ENCODE data around the gene INAFM2. TPM values are rescaled to one million over a fixed set of nuclear protein-coding genes. Genes with fewer than 3 reads are reported as not detected.

INAFM2 gene
- total and polyA plus RNA-seq, 2 experiments from 2014 or later, result 186 to 217 TPM

DNA sequence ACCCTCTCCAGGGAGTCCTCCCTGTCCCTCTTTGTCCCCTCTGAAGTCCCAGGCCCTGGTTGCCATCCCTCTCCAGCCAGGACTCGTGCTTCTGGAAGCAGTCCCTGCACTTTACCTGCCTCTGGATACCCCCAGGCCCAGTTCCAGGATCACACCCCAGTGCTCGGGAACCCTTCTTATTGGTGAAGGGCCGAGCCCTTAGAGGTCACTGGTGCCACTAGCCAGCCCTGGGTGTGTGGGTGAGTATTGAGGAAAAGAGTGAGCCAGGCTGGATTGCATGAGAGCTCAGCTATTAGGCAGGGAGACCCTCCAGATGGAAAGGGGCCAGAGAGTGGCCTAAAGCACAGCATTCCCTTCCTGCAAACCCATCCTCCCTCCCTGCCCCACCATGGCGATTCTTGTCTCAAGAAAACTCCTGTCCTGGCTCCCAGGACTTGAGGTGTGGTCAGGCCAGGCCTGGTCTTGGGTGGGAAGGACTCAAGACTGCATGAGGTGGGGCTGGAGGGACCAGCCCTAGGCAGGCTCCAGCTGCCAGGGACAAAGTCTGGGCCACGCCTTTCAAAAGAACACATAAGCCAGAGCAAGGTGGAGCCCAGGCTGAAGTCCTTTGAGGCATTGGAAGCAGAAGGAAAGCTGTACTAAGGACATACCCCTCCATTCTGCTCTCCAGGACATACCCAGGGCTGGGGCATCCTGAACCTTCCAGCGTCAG lies 22.5 kb downstream of the INAFM2 start:
- DNase-seq (ENCODE audit: low read depth in 1 of 2, low spot score in 1 of 2), result no peak
- Histone ChIP-seq H3K36me3 (no peaks in the 10 kb centered on the region), H3K9me3 (ENCODE audit: low read depth) (no peaks in the 10 kb centered on the region), H3K27me3 (no peaks in the 10 kb centered on the region), H3K4me1 (ENCODE audit: low read depth) (peaks cover 4% of the 10 kb centered on the region), H3K4me3 (no peak overlapping the region), H3K27ac (no peak overlapping the region)
- TF ChIP-seq, protein P1, sequence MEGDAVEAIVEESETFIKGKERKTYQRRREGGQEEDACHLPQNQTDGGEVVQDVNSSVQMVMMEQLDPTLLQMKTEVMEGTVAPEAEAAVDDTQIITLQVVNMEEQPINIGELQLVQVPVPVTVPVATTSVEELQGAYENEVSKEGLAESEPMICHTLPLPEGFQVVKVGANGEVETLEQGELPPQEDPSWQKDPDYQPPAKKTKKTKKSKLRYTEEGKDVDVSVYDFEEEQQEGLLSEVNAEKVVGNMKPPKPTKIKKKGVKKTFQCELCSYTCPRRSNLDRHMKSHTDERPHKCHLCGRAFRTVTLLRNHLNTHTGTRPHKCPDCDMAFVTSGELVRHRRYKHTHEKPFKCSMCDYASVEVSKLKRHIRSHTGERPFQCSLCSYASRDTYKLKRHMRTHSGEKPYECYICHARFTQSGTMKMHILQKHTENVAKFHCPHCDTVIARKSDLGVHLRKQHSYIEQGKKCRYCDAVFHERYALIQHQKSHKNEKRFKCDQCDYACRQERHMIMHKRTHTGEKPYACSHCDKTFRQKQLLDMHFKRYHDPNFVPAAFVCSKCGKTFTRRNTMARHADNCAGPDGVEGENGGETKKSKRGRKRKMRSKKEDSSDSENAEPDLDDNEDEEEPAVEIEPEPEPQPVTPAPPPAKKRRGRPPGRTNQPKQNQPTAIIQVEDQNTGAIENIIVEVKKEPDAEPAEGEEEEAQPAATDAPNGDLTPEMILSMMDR (IDR thresholded peaks at IDR 0.05; ENCODE audit: low read depth, low read length), result no peak

DNA sequence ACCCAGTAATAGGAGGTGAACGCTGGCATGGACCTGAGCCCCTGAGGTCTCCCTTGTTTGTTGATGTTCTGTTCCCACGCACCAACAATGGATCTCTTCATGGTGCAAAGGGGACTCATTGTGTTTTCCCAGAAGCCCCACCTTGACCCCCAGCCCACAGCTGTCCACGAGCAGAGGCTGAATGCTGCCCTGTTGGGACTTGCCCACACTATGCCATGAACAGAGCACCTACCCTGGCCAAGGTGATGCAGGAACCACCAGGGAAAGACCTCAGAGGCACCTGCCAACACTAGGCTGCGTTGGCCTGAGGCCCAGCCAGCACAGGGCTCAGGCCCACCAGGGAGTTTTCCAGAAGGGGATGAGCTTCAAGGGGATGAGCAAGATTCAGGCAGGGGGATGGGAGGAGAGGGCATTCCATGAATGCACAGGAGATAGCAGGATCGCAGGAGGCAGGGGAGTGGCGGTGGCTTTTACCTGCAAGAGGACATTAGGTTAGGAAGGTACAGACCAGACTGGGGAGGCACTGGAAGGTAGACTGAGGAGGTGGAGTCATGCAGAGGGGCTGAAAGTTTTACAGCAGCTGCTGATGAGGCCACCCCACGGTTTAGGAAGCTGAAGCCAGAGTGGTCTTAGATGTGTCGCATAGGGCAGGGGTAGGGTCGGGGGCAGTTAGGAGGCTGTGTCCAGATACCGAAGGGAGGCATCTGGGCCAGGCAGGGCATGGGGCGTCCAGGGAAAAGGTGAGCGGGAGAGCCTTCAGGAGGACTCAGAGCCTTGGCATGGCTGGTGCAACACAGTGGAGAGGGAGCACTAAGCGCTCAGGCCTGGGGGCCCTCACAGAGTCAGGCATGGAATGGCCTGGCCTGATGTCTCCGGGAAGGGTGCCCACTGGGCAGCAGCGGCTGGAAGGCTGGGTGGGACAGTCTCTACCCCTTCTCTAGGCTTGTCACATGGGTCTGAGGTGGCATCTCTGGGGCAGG lies 23.4 kb downstream of the INAFM2 start:
- no peaks in the 10 kb centered on the region for H3K4me1 ChIP-seq (ENCODE audit: low read depth)
- no peak overlapping the region for H3K27ac ChIP-seq
- no peaks in the 10 kb centered on the region for H3K36me3 ChIP-seq
- H3K4me3 ChIP-seq, result no peak overlapping the region
- no peak for DNase-seq (ENCODE audit: low read depth in 1 of 2, low spot score in 1 of 2)
- TF ChIP-seq, protein P1 (IDR thresholded peaks at IDR 0.05; ENCODE audit: low read depth, low read length), result no peak
- H3K27me3 ChIP-seq, result no peaks in the 10 kb centered on the region
- H3K9me3 ChIP-seq (ENCODE audit: low read depth), result no peaks in the 10 kb centered on the region

DNA sequence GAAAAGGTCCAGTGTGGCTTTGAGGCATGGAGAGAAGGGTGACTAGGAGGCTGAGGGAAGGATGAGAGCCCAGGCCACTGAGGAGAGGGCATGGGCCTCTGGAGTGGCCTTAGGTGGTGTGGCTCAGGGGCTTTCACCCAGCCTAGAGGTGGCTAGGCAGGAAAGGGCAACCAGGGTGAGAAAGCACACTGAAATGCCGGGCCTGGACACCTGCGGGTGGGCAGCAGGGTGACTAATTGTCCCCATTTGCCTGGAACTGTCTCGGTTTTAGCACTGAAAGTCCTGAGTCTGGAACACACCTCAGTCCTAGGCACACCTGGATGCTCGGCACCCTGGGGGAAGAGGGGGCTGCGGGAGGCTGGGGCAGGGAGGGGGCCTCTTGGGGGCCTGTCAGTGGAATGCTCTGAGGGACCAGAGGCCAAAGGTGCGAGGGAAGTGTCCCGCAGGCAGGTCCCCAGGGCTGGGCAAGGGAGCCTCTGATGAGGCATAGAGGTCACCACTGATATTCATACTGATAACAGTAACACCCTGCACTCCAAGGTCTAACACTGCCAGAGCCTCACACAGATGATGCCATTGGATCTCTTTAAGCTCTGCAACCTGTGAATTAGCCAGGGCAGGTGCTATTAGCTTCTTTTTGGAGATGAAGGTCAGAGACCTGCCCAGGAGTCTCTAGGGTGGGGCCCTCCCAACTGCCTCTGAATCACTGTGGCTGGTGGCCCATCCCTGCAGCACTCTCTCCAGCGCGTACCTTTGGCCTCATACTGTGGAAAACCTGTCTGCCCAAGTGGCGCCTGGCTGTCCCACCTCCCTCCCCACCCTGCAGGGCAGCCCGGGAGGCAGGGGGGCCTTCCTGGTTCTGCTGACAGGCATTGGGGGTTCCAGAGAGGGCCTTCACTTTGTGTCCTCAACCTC lies 24.3 kb downstream of the INAFM2 start:
- H3K27me3 ChIP-seq, result no peaks in the 10 kb centered on the region
- no peaks in the 10 kb centered on the region for H3K4me1 ChIP-seq (ENCODE audit: low read depth)
- no peaks in the 10 kb centered on the region for H3K9me3 ChIP-seq (ENCODE audit: low read depth)
- no peak overlapping the region for H3K27ac ChIP-seq
- H3K4me3 ChIP-seq, result no peak overlapping the region
- DNase-seq (ENCODE audit: low read depth in 1 of 2, low spot score in 1 of 2), result no peak
- TF ChIP-seq, protein P1 (IDR thresholded peaks at IDR 0.05; ENCODE audit: low read depth, low read length), result no peak
- no peaks in the 10 kb centered on the region for H3K36me3 ChIP-seq

DNA sequence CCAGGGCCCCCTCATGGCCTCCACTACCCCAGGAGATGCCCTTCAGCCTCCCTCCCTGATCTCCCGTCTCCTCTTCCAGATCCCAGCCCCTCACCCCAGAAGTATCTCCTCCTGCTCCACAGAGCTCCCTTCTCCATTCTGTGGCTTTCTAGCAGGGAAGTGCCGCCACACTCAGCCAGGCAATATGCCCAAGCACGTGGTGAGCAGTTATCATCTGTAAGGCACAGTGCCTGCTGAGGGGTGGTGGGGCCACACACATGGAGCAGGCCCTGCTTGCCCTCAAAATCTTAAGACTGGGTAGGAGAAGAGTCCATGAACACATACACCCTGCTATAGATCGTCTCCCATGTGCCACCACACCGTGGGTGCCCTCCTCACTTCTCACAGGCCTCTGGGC lies 25.0 kb downstream of the INAFM2 start:
- Histone ChIP-seq H3K27ac (no peak overlapping the region), H3K27me3 (no peaks in the 10 kb centered on the region), H3K36me3 (no peaks in the 10 kb centered on the region), H3K4me3 (no peak overlapping the region), H3K4me1 (ENCODE audit: low read depth) (no peaks in the 10 kb centered on the region), H3K9me3 (ENCODE audit: low read depth) (no peaks in the 10 kb centered on the region)
- TF ChIP-seq, protein P1 (IDR thresholded peaks at IDR 0.05; ENCODE audit: low read depth, low read length), result no peak
- DNase-seq (ENCODE audit: low read depth in 1 of 2, low spot score in 1 of 2), result no peak

DNA sequence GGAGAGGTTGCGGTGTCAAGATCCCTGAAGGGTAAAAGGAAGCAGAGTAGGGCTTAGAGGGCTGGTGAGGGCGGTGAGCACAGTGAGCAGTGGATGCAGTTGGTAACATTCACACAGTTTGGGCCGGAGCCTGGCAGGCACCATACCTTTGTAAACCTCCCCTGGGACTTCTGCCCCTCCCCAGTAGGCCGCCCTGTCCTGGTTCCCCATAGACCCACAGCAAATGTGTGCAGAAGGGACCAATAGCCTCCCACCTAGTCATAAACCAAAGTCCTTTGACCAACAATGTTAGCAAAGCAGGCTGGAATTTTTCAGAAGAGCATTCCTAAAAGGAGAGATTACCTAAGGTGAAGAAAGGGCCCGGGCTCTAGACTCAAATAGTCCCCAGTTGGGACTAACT lies 25.7 kb downstream of the INAFM2 start:
- no peak overlapping the region for H3K27ac ChIP-seq
- no peaks in the 10 kb centered on the region for H3K4me1 ChIP-seq (ENCODE audit: low read depth)
- H3K9me3 ChIP-seq (ENCODE audit: low read depth), result no peaks in the 10 kb centered on the region
- no peaks in the 10 kb centered on the region for H3K36me3 ChIP-seq
- TF ChIP-seq, protein P1 (IDR thresholded peaks at IDR 0.05; ENCODE audit: low read depth, low read length), result no peak
- no peak for DNase-seq (ENCODE audit: low read depth in 1 of 2, low spot score in 1 of 2)
- H3K27me3 ChIP-seq, result no peaks in the 10 kb centered on the region
- no peak overlapping the region for H3K4me3 ChIP-seq

Data from cardiac muscle cell (in vitro differentiated cells and primary cell).